Colonic mucosa (tissue), 4 donors: Measurements from ENCODE around the gene ABHD4. TPM values are rescaled to one million over a fixed set of nuclear protein-coding genes. Genes with fewer than 3 reads are reported as not detected.

Experiments used
- DNase-seq: peaks from one replicate; pipeline ENCODE4 v3.0.0-alpha.2; 2020
- H3K27ac ChIP-seq: fragments of 200-600 bp; one replicate; pipeline ENCODE4 v1.8.0; 2021
- H3K27me3 ChIP-seq: fragments of 200-600 bp; one replicate; pipeline ENCODE4 v1.8.0; 2021
- H3K36me3 ChIP-seq: fragments of 200-600 bp; one replicate; pipeline ENCODE4 v1.8.0; 2021
- H3K4me1 ChIP-seq: fragments of 200-600 bp; one replicate; pipeline ENCODE4 v1.8.0; 2021; ENCODE audit warnings: mild to moderate bottlenecking
- H3K4me3 ChIP-seq: fragments of 200-600 bp; one replicate; pipeline ENCODE4 v1.8.0; 2021
- H3K9ac ChIP-seq, 2 donors: one replicate each; pipeline ENCODE4 v1.7.0; 2013; ENCODE audit warnings: control low read depth in 2 of 2, low read depth in 2 of 2, low read length in 2 of 2
- H3K9me3 ChIP-seq: fragments of 200-600 bp; one replicate; pipeline ENCODE4 v1.8.0; 2021
- CTCF ChIP-seq: fragments of 200-600 bp; IDR thresholded peaks from one replicate; pipeline ENCODE4 v1.8.0; 2022; ENCODE audit warnings: antibody characterized with exemption, mild to moderate bottlenecking
- intact Hi-C: fragments of 100-400 bp; cut with DNase I; formaldehyde crosslinking; loops from one replicate; pipeline ENCODE4 v1.14.1; 2022
- total RNA-seq, 2 donors: library from RNA; stranded (reverse); fragmentation: NEBNext Ultra II Directional in 1 of 2; extraction: Animal tissue kit (Norgen Biotek cat#: 25700) in 1 of 2; gene quantifications; one replicate each; pipeline ENCODE4 v1.2.1, GENCODE V29; 2021
- donor health status: healthy.
- donor health status: DM: no; HTN: no; CAD: no.
- donor health status: DM: no; HTN: no; CAD: no.

ABHD4 gene
- total RNA-seq, 2 donors from 2014 or later = 14.5 to 32.4 TPM

DNA sequence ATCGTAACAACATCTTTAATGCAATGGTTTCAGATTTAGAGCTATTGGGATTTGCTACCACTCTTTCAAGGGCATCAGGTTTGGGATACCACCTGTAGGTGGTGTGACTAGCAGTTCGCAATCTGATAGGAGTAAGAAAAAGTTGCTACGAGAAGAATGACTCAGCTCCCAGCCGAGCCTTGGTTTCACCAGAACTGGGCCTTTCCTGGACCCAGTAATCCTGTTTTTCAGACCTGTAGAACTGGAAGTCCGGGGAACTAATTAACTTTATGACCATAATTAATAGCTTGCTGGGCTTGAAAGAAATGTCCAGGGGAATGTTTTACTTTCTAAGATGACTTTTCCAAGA, 770 bp downstream of the ABHD4 start:
- Histone ChIP-seq H3K9ac (peak overlapping the region; percentile 85 to 89), H3K36me3 (peaks cover 6% of the 10 kb centered on the region), H3K9me3 (no peaks in the 10 kb centered on the region), H3K27me3 (no peaks in the 10 kb centered on the region), H3K27ac (peak overlapping the region; percentile 88), H3K4me1 (no peaks in the 10 kb centered on the region), H3K4me3 (peak overlapping the region; percentile 56)
- TF ChIP-seq CTCF = no peak
- intact Hi-C loops = no loop called here
- DNase-seq = peak; percentile 65

DNA sequence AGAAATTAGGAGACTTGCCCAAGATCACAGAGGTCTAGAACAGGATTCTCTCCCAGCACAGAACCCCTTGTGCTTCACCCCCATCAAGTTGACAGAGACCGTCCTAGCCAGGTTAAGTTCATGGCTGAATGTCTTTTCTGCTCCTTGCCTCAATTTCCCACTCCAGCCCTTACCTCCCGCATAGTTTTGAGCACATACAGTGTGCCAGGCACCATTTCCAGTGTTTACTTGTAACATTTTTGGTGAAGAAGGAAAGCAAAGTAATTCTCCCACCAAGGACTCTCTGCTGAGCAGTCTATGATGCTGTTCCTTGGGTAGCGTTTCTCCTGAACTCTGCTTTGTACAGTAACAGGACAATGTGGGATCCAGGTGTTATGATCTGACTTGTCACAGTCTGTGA, 1.2 kb downstream of the ABHD4 start:
- intact Hi-C loops = no loop called here

GRCh38 chr14:22600027-22600426, 1.9 kb downstream of the ABHD4 start:
- Histone ChIP-seq H3K4me1 (no peaks in the 10 kb centered on the region), H3K4me3 (no peak overlapping the region), H3K36me3 (peaks cover 7% of the 10 kb centered on the region), H3K9ac (no peak overlapping the region), H3K27ac (no peak overlapping the region), H3K9me3 (no peaks in the 10 kb centered on the region), H3K27me3 (no peaks in the 10 kb centered on the region)
- intact Hi-C loops = no loop called here
- DNase-seq = no peak
- TF ChIP-seq CTCF = no peak

More for the DNA sequence above, 1.2 kb downstream of the ABHD4 start:
- Histone ChIP-seq H3K36me3 (peaks cover 7% of the 10 kb centered on the region), H3K4me3 (peak overlapping the region; percentile 56), H3K9ac (peak overlapping the region in 1 of 2 donors; percentile 89), H3K27ac (no peak overlapping the region), H3K27me3 (no peaks in the 10 kb centered on the region), H3K9me3 (no peaks in the 10 kb centered on the region), H3K4me1 (no peaks in the 10 kb centered on the region)
- TF ChIP-seq CTCF = no peak
- DNase-seq = no peak

GRCh38 chr14:22601456-22601855, 3.4 kb downstream of the ABHD4 start:
- TF ChIP-seq CTCF = no peak
- Histone ChIP-seq H3K4me3 (no peak overlapping the region), H3K9ac (no peak overlapping the region), H3K27me3 (no peaks in the 10 kb centered on the region), H3K27ac (no peak overlapping the region), H3K36me3 (peaks cover 7% of the 10 kb centered on the region), H3K4me1 (no peaks in the 10 kb centered on the region), H3K9me3 (no peaks in the 10 kb centered on the region)
- no peak for DNase-seq
- intact Hi-C loops = no loop called here

DNA sequence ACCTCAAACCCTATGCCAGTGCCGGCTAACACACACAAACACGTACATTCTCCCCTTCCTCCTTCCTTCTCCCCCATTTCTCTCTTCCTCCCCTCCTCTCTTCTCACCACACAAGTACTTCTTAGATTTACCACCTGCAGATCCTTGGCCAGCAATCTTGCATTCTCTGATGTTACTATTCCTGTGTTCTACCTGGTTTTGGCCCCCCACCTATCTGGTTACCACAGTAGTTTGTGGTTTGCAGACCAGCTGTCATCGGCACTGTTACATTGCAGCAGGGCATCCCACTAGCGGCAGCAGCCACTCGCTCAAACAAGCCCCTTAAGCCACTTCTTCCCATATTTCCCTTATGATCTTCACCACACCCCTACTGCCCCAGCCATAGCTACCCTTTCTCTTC, 3.9 kb downstream of the ABHD4 start:
- TF ChIP-seq CTCF = no peak
- intact Hi-C loops = no loop called here
- Histone ChIP-seq H3K9me3 (no peaks in the 10 kb centered on the region), H3K36me3 (peaks cover 7% of the 10 kb centered on the region), H3K27me3 (no peaks in the 10 kb centered on the region), H3K27ac (no peak overlapping the region), H3K9ac (no peak overlapping the region), H3K4me3 (no peak overlapping the region), H3K4me1 (no peaks in the 10 kb centered on the region)
- DNase-seq = no peak

- intact Hi-C loops = no loop called here
These were observed 4.8 kb downstream of the ABHD4 start for GRCh38 chr14:22602862-22603261.

More at GRCh38 chr14:22602862-22603261, 4.8 kb downstream of the ABHD4 start:
- H3K27me3 ChIP-seq = no peaks in the 10 kb centered on the region
- peaks cover 7% of the 10 kb centered on the region for H3K36me3 ChIP-seq
- DNase-seq = no peak
- H3K4me1 ChIP-seq = no peaks in the 10 kb centered on the region
- no peak overlapping the region for H3K27ac ChIP-seq
- no peak for TF ChIP-seq CTCF
- H3K4me3 ChIP-seq = no peak overlapping the region
- H3K9me3 ChIP-seq = no peaks in the 10 kb centered on the region
- H3K9ac ChIP-seq = no peak overlapping the region
